GM19035 (cell line): ENCODE results near the gene FBXW5.
A peak's percentile ranks its signal among the peaks of the same experiment; 100 is the strongest.

Source experiments
- ATAC-seq: cut with Tn5 transposase; IDR thresholded peaks from one replicate; pipeline ENCODE4 v1.9.1; 2021; ENCODE audit not compliant: unreplicated experiment

Gene FBXW5

DNA sequence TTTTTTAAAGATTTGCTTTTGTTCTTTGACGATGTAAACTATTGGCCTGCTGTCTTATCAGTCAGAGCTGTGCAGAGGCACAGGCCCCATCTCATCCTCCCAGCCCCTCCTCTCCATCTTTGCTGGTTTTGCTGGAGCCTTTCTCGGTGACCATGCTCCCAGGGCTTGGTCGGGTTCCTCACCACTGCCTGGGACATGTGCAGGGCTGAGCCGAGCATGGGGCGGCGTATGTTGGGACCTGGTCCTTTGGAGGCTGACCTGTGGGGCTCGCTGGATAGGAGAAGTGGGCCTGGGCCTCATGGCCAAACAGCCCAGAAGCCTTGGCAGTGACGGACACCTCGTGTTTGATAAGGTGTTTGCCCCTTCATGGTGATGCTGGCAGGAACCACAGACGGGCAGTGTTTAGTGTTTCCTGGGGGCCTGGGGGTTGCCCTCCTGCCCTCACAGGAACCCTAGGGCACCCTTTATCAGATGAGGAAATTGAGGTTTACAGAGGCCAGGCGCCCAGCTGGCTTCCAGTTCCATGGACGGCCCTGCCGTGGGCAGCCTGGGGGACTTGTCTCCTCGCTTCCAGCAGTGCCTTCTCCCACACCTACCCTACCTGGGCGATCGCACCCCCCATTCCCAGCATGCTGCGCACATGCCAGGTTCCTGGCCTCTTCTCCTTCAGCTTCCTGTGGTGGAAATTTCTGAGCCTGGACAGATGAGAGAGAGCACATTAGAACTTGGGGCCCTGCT lies 30.7 kb downstream of the FBXW5 start:
- ATAC-seq, result no peak

DNA sequence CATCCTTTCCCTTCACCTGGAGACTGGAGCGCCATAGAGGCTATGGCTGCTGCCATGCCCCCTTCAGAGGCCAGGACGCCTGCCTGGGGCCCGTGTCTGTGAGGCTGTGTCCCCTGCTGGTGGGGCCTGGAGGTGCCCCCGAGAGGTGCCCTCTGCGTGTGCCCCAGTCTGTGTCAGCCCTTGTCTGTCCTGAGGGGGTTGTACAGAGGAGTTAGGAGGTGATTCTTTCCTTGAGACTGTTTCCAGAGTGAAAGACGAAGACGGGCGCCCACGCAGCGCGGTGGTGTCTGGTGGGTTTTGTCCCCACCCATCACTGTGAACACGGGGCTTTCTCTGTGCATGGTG lies 33.7 kb downstream of the FBXW5 start:
- ATAC-seq, result no peak

DNA sequence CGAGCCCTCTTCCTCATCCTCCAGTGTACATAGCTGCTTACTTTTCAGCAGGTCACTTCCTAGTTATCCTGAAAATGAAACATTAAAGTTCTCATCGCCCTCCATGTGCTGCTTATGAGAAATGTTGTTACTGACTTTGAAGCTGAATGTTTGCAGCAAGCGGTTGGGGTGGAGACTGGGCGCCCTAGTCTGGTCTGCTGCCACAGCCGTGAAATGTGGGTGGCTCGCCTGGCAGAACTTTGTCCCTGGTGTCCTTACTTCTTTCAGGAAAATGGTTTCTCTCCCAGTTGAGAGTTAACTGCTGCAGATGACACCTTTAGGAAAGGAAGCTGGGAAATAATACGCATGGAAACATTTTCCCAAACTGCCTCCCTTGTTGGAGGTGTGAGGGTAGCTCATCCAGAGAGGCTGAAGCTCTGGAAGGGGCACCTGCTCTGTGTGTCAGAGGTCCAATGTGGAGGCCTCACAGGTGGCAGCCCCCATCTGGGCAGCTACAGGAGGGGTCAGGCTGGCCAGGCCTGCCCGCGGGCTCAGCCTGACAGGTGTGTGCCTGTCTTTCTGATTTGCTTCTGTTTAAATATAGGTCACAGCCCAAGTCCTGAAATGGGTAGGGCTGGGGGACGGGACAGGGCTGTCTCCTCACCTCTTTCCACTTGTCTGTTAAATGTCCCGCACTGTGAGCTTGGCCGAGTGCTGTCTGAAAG lies 34.2 kb downstream of the FBXW5 start:
- no peak for ATAC-seq

DNA sequence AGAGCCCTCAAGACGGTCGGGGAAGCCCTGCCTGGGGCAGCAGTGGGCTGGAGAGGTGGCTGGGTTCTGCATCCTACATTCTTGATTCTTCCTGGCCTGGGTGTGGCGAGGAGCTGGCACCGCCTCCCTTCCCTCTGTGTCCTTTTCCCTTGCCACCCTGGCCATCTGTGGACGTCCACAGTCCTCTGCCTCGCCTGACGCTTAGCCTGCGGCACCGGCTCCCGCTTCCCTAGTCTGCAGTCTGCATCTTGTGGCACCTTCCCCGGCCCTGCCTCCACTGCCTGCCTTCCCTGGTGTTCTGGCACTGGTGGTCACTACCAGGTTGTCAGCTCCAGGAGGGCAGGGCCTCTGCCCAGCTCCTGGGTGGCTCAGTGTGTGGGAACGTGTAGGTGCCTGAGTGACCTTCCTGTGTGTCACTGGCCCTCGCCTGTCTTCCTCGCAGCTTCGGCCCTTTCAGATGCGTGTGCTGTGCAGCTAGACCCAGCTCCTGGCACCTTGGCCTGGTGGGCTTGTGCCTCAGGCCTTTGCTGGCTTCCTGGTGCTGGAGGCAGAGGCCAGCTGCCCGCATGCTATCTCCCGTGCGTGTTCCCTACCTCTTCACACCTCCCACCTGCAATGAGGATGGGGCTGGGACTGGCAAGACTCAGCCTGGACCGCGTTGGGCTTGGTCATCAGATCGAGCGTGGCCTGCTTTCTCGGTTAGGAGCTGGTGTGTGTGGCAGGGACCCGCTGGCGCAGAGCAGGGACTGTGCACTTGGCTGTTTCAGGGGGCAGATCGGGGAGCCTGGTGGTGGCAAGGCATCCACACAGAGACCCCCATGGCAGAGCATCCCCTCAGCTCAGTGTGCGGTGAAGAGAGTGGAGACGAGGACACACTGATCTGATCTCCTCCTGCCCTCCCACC lies 37.3 kb downstream of the FBXW5 start:
- no peak for ATAC-seq

DNA sequence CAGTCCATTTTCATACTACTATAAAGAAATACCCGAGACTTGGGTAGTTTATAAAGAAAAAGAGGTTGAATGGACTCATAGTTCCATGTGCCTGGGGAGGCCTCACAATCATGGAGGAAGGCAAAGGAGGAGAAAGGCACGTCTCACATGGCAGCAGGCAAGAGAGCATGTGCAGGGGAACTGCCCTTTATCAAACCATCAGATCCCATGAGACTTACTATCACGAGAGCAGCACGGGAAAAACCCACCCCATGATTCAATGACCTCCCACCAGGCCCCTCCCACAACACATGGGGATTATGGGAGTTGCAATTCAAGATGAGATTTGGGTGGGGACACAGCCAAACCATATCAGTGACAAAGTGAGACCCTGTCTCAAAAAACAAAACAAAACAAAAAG lies 38.3 kb downstream of the FBXW5 start:
- no peak for ATAC-seq

DNA sequence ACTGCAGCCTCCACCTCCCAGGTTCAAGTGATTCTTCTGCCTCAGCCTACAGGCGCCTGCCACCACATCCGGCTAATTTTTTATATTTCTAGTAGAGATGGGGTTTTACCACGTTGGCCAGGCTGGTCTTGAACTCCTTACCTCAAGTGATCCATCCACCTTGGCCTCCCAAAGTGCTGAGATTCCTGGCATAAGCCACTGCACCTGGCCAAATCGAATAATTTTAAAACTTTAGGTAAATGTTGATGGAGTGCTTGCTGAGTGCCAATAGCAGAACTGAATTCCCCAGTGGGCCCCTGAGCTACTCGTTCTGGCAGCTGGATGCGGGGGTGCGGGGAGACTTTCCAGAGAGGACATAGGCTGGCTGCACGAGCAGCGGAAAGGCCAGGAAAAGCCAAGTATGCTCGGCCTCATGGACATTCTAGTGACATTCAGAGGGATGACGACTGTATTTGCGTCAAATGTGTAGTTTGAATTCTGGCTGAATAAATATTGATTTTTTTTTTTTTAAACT lies 41.4 kb downstream of the FBXW5 start:
- ATAC-seq, result no peak

- peak; percentile 54 for ATAC-seq
Observed at GRCh38 chr9:136902259-136902821, 42.2 kb downstream of the FBXW5 start.

DNA sequence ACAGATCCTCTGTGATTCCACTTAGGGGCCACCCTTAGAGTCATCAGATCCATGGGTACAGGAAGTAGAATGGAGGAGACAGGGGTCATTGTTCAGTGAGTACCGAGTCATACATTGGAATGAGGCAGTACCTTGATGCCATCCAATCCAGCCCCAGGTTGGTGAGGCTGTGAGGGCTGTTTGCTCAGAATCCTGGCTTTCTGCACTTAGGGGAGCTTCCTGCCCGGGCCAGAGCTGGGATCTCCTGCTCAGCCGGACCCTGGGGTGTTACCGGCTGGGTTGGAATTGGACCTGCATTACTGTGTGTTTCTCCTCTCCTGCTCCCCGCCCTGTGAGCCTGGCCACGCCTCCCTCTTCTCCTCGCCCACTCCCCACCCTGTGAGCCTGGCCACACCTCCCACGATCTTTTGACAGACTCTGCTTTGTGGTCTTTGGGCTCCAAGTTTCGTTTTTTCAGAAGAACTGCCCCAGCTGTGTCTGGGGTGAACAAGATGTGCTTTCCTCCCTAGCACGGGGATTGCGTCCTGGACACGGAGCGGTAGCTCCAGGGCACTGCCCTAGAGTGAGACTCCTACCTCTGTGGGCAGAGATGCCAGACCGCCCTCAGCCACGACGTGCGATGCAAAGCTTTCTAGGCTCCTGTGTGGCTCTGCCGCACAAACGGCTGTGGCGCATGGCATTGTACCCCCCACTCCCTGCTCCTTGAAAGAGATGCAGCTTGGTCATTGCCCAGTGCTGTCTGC lies 42.9 kb downstream of the FBXW5 start:
- peak; percentile 56 for ATAC-seq

GRCh38 chr9:136900988-136901515 lies 43.5 kb downstream of the FBXW5 start:
- no peak for ATAC-seq

GRCh38 chr9:136900556-136900955 lies 44.0 kb downstream of the FBXW5 start:
- no peak for ATAC-seq

DNA sequence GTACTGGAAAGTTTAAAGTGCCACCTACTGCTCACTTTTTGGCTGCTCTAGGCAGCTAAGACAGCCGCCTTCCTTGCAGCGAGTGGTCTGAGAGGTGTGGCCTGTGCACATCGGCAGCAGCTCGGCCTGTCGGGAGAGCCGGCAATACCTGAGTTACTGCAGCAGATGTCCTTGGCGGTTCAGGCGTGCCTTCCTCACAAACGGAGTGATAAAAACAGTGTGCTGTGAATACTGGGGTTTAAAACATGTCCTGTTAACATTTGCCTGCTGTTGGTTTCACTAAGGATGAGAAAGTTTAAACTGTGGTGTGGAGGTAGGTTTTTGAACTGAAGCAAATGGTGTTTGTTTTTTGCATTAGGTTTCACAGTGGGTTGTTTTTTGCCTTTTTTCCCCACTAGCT lies 45.3 kb downstream of the FBXW5 start:
- ATAC-seq, result no peak

- ATAC-seq, result no peak
Observed at GRCh38 chr9:136898483-136899100, 45.9 kb downstream of the FBXW5 start.

GRCh38 chr9:136896027-136896426 lies 48.5 kb downstream of the FBXW5 start:
- no peak for ATAC-seq

GRCh38 chr9:136890661-136891060 lies 53.9 kb downstream of the FBXW5 start:
- no peak for ATAC-seq
